A673 (cell line): Measurements from ENCODE around the gene CHD9NB. TPM values are rescaled to one million over a fixed set of nuclear protein-coding genes. Genes with fewer than 3 reads are reported as not detected.

Experiments used
- BruUV-seq: library from RNA; stranded (reverse); fragments of 400-500 nt; replicated peaks from 2 replicates; lab custom pipeline; 2021; lab: Mats Ljungman, UMichigan
- CTCF ChIA-PET: fragments of 300-600 bp; sonication (Branson Sonifier 250); formaldehyde crosslinking; loops from one replicate; lab custom pipeline; 2022; ENCODE audit warnings: antibody characterized with exemption; lab: Charles Lee
- POLR2A ChIA-PET: fragments of 300-600 bp; sonication (Branson Sonifier 250); formaldehyde crosslinking; loops from one replicate; lab custom pipeline; 2022; ENCODE audit warnings: antibody characterized with exemption; ENCODE audit not compliant: low non-redundant PET; lab: Charles Lee
- DNase-seq: peaks from one replicate; pipeline ENCODE4 v3.0.0-alpha.2; 2015; ENCODE audit warnings: low spot score
- H3K27ac ChIP-seq: fragments of 200-600 bp; sonication (generic); 2 replicates; pipeline ENCODE4 v1.5.1; 2016; ENCODE audit warnings: mixed run types, low read depth, mild to moderate bottlenecking, mixed read lengths, antibody characterized with exemption, low read length; ENCODE audit not compliant: poor library complexity, severe bottlenecking
- H3K27me3 ChIP-seq: fragments of 200-600 bp; sonication (generic); replicated peaks from 2 replicates; pipeline ENCODE4 v1.6.1; 2017; ENCODE audit warnings: mixed run types, low read depth, mild to moderate bottlenecking, mixed read lengths, antibody characterized with exemption, low read length; ENCODE audit not compliant: insufficient read depth, poor library complexity
- H3K36me3 ChIP-seq: fragments of 200-600 bp; sonication (generic); 2 replicates; pipeline ENCODE4 v1.6.1; 2016; ENCODE audit warnings: mixed run types, mild to moderate bottlenecking, mixed read lengths, antibody characterized with exemption, low read length; ENCODE audit not compliant: insufficient read depth, poor library complexity, severe bottlenecking
- H3K4me1 ChIP-seq: fragments of 200-600 bp; sonication (generic); 2 replicates; pipeline ENCODE4 v1.6.1; 2017; ENCODE audit warnings: mixed run types, mild to moderate bottlenecking, mixed read lengths, antibody characterized with exemption, low read length; ENCODE audit not compliant: insufficient read depth, poor library complexity, severe bottlenecking
- H3K4me3 ChIP-seq: fragments of 200-600 bp; sonication (generic); 2 replicates; pipeline ENCODE4 v1.5.1; 2016; ENCODE audit warnings: low read depth, mixed run types, mild to moderate bottlenecking, mixed read lengths, low read length; ENCODE audit not compliant: poor library complexity, severe bottlenecking
- H3K9me3 ChIP-seq: fragments of 200-600 bp; sonication (generic); 2 replicates; pipeline ENCODE4 v1.6.1; 2016; ENCODE audit warnings: mixed run types, low read depth, mild to moderate bottlenecking, mixed read lengths, antibody characterized with exemption, low read length; ENCODE audit not compliant: poor library complexity, severe bottlenecking
- CTCF ChIP-seq: fragments of 300-800, 200-600 bp; sonication (generic); conservative IDR thresholded peaks from 2 replicates; pipeline ENCODE4 v1.5.1; 2017; ENCODE audit warnings: low read depth, mild to moderate bottlenecking, antibody characterized with exemption, low read length, moderate library complexity, mixed read lengths
- EZH2 ChIP-seq: fragments of 200-600 bp; sonication (generic); IDR thresholded peaks from 2 replicates; pipeline ENCODE4 v1.6.1; 2017; ENCODE audit warnings: borderline replicate concordance, low read depth, mild to moderate bottlenecking, mixed read lengths, antibody characterized with exemption, low read length; ENCODE audit not compliant: poor library complexity, severe bottlenecking
- intact Hi-C: fragments of 100-400 bp; cut with micrococcal nuclease; formaldehyde crosslinking; loops from one replicate; pipeline ENCODE4 v1.10.0; 2022; ENCODE audit not compliant: unreplicated experiment
- total RNA-seq: library from RNA; stranded (reverse); gene quantifications from 2 replicates; pipeline ENCODE4 v1.2.3, GENCODE V29; 2021

The CHD9NB gene
- total RNA-seq, 1 experiment from 2014 or later: 3.8 TPM

GRCh38 chr16:53085369-53085843, 32.7 kb upstream of the CHD9NB start:
- CTCF ChIA-PET: interaction anchor here (0.6 kb wide), 1 partner anchor 19 kb away, joined by 3 read pairs; no protein-coding TSS in a partner anchor
- POLR2A ChIA-PET: interaction anchor here (1.5 kb wide), 1 partner anchor 14 kb away, joined by 7 read pairs; no protein-coding TSS in a partner anchor

GRCh38 chr16:53084746-53085334, 32.1 kb upstream of the CHD9NB start:
- Histone ChIP-seq H3K4me1 (peaks cover 80% of the 10 kb centered on the region), H3K27me3 (no peaks in the 10 kb centered on the region), H3K4me3 (no peak overlapping the region), H3K36me3 (no peaks in the 10 kb centered on the region), H3K9me3 (no peaks in the 10 kb centered on the region), H3K27ac (peak overlapping the region; percentile 96)
- DNase-seq: no peak
- TF ChIP-seq CTCF (no peak), EZH2 (no peak)
- ChIA-PET POLR2A (interaction anchor here (0.5 kb wide), 1 partner anchor 35 kb away, joined by 4 read pairs; no protein-coding TSS in a partner anchor), CTCF (no interaction called here)
- BruUV-seq: no TSS peak
- intact Hi-C loops: no loop called here

More at GRCh38 chr16:53085369-53085843, 32.7 kb upstream of the CHD9NB start:
- Histone ChIP-seq H3K27ac (peak overlapping the region; percentile 96), H3K4me3 (peak overlapping the region; percentile 15), H3K36me3 (no peaks in the 10 kb centered on the region), H3K9me3 (no peaks in the 10 kb centered on the region), H3K4me1 (peaks cover 82% of the 10 kb centered on the region), H3K27me3 (no peaks in the 10 kb centered on the region)
- intact Hi-C loops: no loop called here
- no peak for TF ChIP-seq EZH2
- BruUV-seq: TSS peak; percentile 90
- DNase-seq: peak; percentile 81

- TF ChIP-seq EZH2 (no peak), CTCF (no peak)
- H3K36me3 ChIP-seq: no peaks in the 10 kb centered on the region
- intact Hi-C loops: no loop called here
- BruUV-seq: no TSS peak
- H3K27me3 ChIP-seq: no peaks in the 10 kb centered on the region
- no peak for DNase-seq
- no peaks in the 10 kb centered on the region for H3K9me3 ChIP-seq
- H3K27ac ChIP-seq: peak overlapping the region; percentile 96
- H3K4me3 ChIP-seq: no peak overlapping the region
- POLR2A ChIA-PET: no interaction called here
- peaks cover 80% of the 10 kb centered on the region for H3K4me1 ChIP-seq
- CTCF ChIA-PET: no interaction called here
Observed at GRCh38 chr16:53084141-53084541, 31.4 kb upstream of the CHD9NB start.

GRCh38 chr16:53083119-53083518, 30.4 kb upstream of the CHD9NB start:
- no peak for TF ChIP-seq CTCF
- no peak for TF ChIP-seq EZH2
- Histone ChIP-seq H3K27ac (no peak overlapping the region), H3K9me3 (no peaks in the 10 kb centered on the region), H3K36me3 (no peaks in the 10 kb centered on the region), H3K4me3 (no peak overlapping the region), H3K27me3 (no peaks in the 10 kb centered on the region), H3K4me1 (peaks cover 85% of the 10 kb centered on the region)
- POLR2A ChIA-PET: no interaction called here
- BruUV-seq: no TSS peak
- CTCF ChIA-PET: no interaction called here
- intact Hi-C loops: no loop called here
- DNase-seq: peak; percentile 18
